ENCODE measurements around the gene FADD.

The FADD gene

GRCh38 chr11:70250876-70251658 lies 48.0 kb downstream of the FADD start:
- no peak for TF ChIP-seq CTCF (IDR thresholded peaks at IDR 0.05; ENCODE audit: insufficient read depth, missing control alignments)
- FAIRE-seq = no peak
- DNase-seq (ENCODE audit: insufficient read length, low spot score) = no peak

DNA sequence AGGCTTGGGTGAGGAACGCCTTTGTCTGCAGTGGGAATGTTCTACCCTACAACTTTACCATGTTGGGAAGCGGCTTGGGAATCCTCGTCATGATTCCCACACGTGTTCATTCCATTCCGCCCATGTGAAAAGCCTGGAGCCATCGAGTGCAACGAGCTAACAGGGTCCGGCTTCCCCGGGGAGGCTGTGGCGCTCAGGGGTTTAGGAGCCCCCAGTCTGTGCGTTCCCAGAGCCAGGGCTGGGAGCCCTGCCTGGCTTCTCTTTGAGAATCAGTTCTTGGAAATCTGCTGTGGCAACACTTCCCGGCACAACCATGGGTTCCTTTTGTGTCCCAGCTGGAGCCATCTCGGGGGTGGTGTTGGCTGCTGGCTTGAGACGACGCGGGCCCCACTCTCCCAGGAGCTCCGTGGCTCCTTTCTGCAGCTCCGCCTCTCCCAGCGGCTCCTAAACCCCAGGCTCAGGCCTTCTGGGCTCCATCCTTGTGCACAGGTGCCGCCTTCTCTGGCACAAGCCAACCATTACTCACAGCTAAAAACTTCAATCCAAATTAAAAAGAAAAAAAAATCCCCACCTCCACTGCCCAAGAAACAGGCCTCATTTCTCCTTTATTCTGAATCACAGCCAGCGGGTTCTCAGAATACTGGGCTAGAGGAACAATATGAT lies 48.7 kb downstream of the FADD start:
- no peak for TF ChIP-seq CTCF (IDR thresholded peaks at IDR 0.05; ENCODE audit: insufficient read depth, missing control alignments)
- no peak for DNase-seq (ENCODE audit: insufficient read length, low spot score)
- FAIRE-seq = no peak

GRCh38 chr11:70252844-70253243 lies 49.7 kb downstream of the FADD start:
- DNase-seq (ENCODE audit: insufficient read length, low spot score) (no peak), FAIRE-seq (no peak)
- no peak for TF ChIP-seq CTCF (IDR thresholded peaks at IDR 0.05; ENCODE audit: insufficient read depth, missing control alignments)

DNA sequence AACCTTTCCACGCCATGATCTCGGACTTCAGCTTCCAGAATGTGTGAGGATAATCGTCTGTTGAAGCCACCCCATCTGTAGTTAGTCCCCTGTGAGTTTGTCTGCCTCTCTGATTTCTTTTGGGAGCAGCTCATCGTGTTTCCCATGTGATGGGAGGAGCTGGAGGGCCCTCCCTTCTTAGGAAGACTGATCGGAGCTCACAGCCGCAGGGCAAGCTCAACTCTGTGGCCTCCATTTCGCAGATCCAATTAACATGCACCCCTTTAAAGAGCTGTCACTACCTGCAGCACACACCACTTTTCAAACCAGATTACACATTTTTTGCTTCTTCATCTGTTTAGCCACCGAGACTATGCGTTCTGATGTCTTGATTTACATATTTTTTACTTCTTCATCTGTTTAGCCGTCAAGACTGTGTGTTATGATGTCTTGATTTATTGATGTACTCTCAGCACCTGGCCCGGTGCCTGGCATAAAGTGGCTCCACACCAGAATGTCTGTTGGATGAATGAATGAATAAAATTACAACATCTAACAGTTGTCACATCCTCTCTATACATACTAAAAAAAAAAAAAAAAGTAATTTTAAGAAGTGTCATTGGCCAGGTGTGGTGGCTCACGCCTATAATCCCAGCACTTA lies 52.5 kb downstream of the FADD start:
- no peak for TF ChIP-seq CTCF (IDR thresholded peaks at IDR 0.05; ENCODE audit: insufficient read depth, missing control alignments)
- no peak for FAIRE-seq
- no peak for DNase-seq (ENCODE audit: insufficient read length, low spot score)

All from D721Med (cell line).